Measurements from ENCODE around the gene REST. TPM values are rescaled to one million over a fixed set of nuclear protein-coding genes. Genes with fewer than 3 reads are reported as not detected.

The REST gene, protein sequence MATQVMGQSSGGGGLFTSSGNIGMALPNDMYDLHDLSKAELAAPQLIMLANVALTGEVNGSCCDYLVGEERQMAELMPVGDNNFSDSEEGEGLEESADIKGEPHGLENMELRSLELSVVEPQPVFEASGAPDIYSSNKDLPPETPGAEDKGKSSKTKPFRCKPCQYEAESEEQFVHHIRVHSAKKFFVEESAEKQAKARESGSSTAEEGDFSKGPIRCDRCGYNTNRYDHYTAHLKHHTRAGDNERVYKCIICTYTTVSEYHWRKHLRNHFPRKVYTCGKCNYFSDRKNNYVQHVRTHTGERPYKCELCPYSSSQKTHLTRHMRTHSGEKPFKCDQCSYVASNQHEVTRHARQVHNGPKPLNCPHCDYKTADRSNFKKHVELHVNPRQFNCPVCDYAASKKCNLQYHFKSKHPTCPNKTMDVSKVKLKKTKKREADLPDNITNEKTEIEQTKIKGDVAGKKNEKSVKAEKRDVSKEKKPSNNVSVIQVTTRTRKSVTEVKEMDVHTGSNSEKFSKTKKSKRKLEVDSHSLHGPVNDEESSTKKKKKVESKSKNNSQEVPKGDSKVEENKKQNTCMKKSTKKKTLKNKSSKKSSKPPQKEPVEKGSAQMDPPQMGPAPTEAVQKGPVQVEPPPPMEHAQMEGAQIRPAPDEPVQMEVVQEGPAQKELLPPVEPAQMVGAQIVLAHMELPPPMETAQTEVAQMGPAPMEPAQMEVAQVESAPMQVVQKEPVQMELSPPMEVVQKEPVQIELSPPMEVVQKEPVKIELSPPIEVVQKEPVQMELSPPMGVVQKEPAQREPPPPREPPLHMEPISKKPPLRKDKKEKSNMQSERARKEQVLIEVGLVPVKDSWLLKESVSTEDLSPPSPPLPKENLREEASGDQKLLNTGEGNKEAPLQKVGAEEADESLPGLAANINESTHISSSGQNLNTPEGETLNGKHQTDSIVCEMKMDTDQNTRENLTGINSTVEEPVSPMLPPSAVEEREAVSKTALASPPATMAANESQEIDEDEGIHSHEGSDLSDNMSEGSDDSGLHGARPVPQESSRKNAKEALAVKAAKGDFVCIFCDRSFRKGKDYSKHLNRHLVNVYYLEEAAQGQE
- 81.9 to 88.3 TPM (median 86.8 TPM) in 3 replicates for total RNA-seq

DNA sequence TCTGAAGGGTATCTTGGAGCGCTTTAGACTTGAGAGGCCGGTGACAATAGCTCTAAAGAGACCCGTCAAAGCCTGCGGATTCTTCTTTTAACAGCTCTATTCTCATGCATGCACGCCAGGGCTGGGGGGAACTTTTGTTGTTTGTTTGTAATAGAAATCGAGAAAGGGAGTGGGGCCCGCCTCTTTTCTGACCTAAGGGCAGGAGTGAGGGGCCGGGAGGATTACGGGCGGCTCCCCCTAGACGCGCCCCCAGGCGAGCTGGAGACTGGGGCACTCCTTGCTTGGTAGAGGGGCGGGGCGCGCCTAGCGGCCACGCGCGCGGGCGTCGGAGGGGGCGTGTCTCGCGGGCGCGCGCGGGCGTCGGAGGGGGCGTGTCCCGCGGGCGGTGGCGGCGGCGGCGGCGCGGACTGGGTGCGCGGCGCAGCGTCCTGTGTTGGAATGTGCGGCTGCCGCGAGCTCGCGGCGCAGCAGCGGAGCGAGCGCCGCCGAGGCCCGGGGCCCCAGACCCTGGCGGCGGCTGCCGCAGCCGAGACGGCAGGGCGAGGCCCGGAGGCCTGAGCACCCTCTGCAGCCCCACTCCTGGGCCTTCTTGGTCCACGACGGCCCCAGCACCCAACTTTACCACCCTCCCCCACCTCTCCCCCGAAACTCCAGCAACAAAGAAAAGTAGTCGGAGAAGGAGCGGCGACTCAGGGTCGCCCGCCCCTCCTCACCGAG lies at the start of gene REST:
Gene REST, plus strand, starts transcription at position 412 of the 717 bp plus-strand sequence. CDS start 2,739 bp downstream, outside the sequence.
- Mint-ChIP-seq H3K36me3 (no peaks in the 10 kb centered on the region), H3K4me1 (peaks cover 31% of the 10 kb centered on the region), H3K9me3 (no peaks in the 10 kb centered on the region), H3K4me3 (peak within 1 kb of the TSS; percentile 87), H3K27ac (peak within 1 kb of the TSS; percentile 91), H3K27me3 (ENCODE audit: low read depth) (peaks cover 11% of the 10 kb centered on the region)
- TF ChIP-seq, protein P1, sequence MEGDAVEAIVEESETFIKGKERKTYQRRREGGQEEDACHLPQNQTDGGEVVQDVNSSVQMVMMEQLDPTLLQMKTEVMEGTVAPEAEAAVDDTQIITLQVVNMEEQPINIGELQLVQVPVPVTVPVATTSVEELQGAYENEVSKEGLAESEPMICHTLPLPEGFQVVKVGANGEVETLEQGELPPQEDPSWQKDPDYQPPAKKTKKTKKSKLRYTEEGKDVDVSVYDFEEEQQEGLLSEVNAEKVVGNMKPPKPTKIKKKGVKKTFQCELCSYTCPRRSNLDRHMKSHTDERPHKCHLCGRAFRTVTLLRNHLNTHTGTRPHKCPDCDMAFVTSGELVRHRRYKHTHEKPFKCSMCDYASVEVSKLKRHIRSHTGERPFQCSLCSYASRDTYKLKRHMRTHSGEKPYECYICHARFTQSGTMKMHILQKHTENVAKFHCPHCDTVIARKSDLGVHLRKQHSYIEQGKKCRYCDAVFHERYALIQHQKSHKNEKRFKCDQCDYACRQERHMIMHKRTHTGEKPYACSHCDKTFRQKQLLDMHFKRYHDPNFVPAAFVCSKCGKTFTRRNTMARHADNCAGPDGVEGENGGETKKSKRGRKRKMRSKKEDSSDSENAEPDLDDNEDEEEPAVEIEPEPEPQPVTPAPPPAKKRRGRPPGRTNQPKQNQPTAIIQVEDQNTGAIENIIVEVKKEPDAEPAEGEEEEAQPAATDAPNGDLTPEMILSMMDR (IDR thresholded peaks at IDR 0.05; ENCODE audit: unreplicated experiment): no peak
- peak; percentile 79 to 90 for DNase-seq (ENCODE audit: low spot score in 2 of 2, unreplicated experiment in 2 of 2)

DNA sequence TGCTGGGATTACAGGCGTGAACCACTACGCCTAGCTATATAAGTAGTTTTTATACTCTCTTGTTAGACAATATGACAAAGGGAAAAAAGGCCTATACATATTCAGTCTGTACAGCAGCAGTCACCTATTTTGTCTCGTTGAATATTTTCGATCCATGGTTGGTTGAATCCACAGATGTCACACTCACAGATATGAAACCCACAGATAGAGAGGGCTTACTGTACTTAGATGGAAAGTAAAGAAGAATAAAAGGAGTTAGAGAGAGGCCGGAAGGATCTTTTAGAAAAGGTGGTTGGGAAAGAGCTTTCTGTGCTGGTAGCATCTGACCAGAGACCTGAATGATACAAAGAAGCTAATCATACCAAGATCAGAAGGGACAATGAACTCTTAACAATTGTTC lies 47.9 kb upstream of the REST start:
- H3K4me3 Mint-ChIP-seq: no peak overlapping the region
- TF ChIP-seq, protein P1 (IDR thresholded peaks at IDR 0.05; ENCODE audit: unreplicated experiment): no peak
- DNase-seq (ENCODE audit: low spot score in 2 of 2, unreplicated experiment in 2 of 2): no peak
- H3K27ac Mint-ChIP-seq: no peak overlapping the region
- H3K27me3 Mint-ChIP-seq (ENCODE audit: low read depth): no peaks in the 10 kb centered on the region
- H3K9me3 Mint-ChIP-seq: no peaks in the 10 kb centered on the region
- H3K4me1 Mint-ChIP-seq: peaks cover 7% of the 10 kb centered on the region
- no peaks in the 10 kb centered on the region for H3K36me3 Mint-ChIP-seq

GRCh38 chr4:56860781-56861180 lies 46.9 kb upstream of the REST start:
- H3K36me3 Mint-ChIP-seq: no peaks in the 10 kb centered on the region
- TF ChIP-seq, protein P1 (IDR thresholded peaks at IDR 0.05; ENCODE audit: unreplicated experiment): no peak
- H3K9me3 Mint-ChIP-seq: no peaks in the 10 kb centered on the region
- H3K4me3 Mint-ChIP-seq: no peak overlapping the region
- H3K27me3 Mint-ChIP-seq (ENCODE audit: low read depth): no peaks in the 10 kb centered on the region
- no peak overlapping the region for H3K27ac Mint-ChIP-seq
- no peak for DNase-seq (ENCODE audit: low spot score in 2 of 2, unreplicated experiment in 2 of 2)
- peaks cover 7% of the 10 kb centered on the region for H3K4me1 Mint-ChIP-seq

- Mint-ChIP-seq H3K36me3 (no peaks in the 10 kb centered on the region), H3K4me1 (peaks cover 7% of the 10 kb centered on the region), H3K9me3 (no peaks in the 10 kb centered on the region), H3K27me3 (ENCODE audit: low read depth) (no peaks in the 10 kb centered on the region), H3K4me3 (no peak overlapping the region), H3K27ac (no peak overlapping the region)
- DNase-seq (ENCODE audit: low spot score in 2 of 2, unreplicated experiment in 2 of 2): no peak
- TF ChIP-seq, protein P1 (IDR thresholded peaks at IDR 0.05; ENCODE audit: unreplicated experiment): no peak
These were observed 46.3 kb upstream of the REST start for GRCh38 chr4:56861360-56861759.

Data from mesothelial cell of epicardium (in vitro differentiated cells).